ENCODE measurements around the gene INPP5D.

Gene INPP5D

GRCh38 chr2:233060980-233061590, 943 bp downstream of the INPP5D start:
- Histone ChIP-seq H3K9ac (ENCODE audit: low read depth, low read length) (peak overlapping the region; percentile 76), H3K4me2 (ENCODE audit: insufficient read depth, low read length) (peak overlapping the region; percentile 77), H3K27ac (ENCODE audit: low read length) (peak overlapping the region; percentile 85), H3K4me3 (ENCODE audit: low read depth in 1 of 2, low read length in 2 of 2) (peak overlapping the region; percentile 57 to 65; a peak in 3 of 4 replicates), H3K27me3 (ENCODE audit: insufficient read depth, low read length, poor library complexity) (no peaks in the 10 kb centered on the region), H3K4me1 (ENCODE audit: insufficient read depth, low read length) (peaks cover 42% of the 10 kb centered on the region), H3K79me2 (ENCODE audit: insufficient read depth, low read length) (peaks cover 47% of the 10 kb centered on the region), H3K9me3 (ENCODE audit: insufficient read depth, low read length, severe bottlenecking) (no peaks in the 10 kb centered on the region), H4K20me1 (ENCODE audit: insufficient read depth, low read length) (peaks cover 10% of the 10 kb centered on the region; the same call in 1 of the 2 replicates), H2AFZ (ENCODE audit: low read depth, low read length) (peak overlapping the region; percentile 97), H3K36me3 (ENCODE audit: insufficient read depth, low read length) (peaks cover 16% of the 10 kb centered on the region)
- TF ChIP-seq CTCF (IDR thresholded peaks at IDR 0.05; ENCODE audit: borderline replicate concordance, extremely low read depth, low read length, poor library complexity, severe bottlenecking) (no peak), EZH2 (IDR thresholded peaks at IDR 0.05; ENCODE audit: borderline replicate concordance, low read depth, low read length, severe bottlenecking) (no peak)
- DNase-seq, result peak; percentile 53
- peak; percentile 21 for ATAC-seq (ENCODE audit: insufficient read depth, low read depth)

GRCh38 chr2:233061591-233062450, 1.7 kb downstream of the INPP5D start:
- Histone ChIP-seq H3K4me3 (ENCODE audit: low read depth in 1 of 2, low read length in 2 of 2) (peak overlapping the region in 1 of 2 experiments; percentile 65; a peak in 2 of 4 replicates), H3K4me1 (ENCODE audit: insufficient read depth, low read length) (peaks cover 42% of the 10 kb centered on the region), H3K4me2 (ENCODE audit: insufficient read depth, low read length) (peak overlapping the region; percentile 77), H3K27me3 (ENCODE audit: insufficient read depth, low read length, poor library complexity) (no peaks in the 10 kb centered on the region), H3K9ac (ENCODE audit: low read depth, low read length) (peak overlapping the region; percentile 76), H2AFZ (ENCODE audit: low read depth, low read length) (no peak overlapping the region), H3K79me2 (ENCODE audit: insufficient read depth, low read length) (peaks cover 50% of the 10 kb centered on the region), H4K20me1 (ENCODE audit: insufficient read depth, low read length) (peaks cover 13% of the 10 kb centered on the region; the same call in 1 of the 2 replicates), H3K9me3 (ENCODE audit: insufficient read depth, low read length, severe bottlenecking) (no peaks in the 10 kb centered on the region), H3K36me3 (ENCODE audit: insufficient read depth, low read length) (peaks cover 19% of the 10 kb centered on the region), H3K27ac (ENCODE audit: low read length) (peak overlapping the region; percentile 85)
- TF ChIP-seq CTCF (IDR thresholded peaks at IDR 0.05; ENCODE audit: borderline replicate concordance, extremely low read depth, low read length, poor library complexity, severe bottlenecking) (no peak), EZH2 (IDR thresholded peaks at IDR 0.05; ENCODE audit: borderline replicate concordance, low read depth, low read length, severe bottlenecking) (no peak)
- ATAC-seq (ENCODE audit: insufficient read depth, low read depth), result no peak
- DNase-seq, result no peak

- H2AFZ ChIP-seq (ENCODE audit: low read depth, low read length), result no peak overlapping the region
- H3K27me3 ChIP-seq (ENCODE audit: insufficient read depth, low read length, poor library complexity), result no peaks in the 10 kb centered on the region
- no peak for TF ChIP-seq CTCF (IDR thresholded peaks at IDR 0.05; ENCODE audit: borderline replicate concordance, extremely low read depth, low read length, poor library complexity, severe bottlenecking)
- TF ChIP-seq EZH2 (IDR thresholded peaks at IDR 0.05; ENCODE audit: borderline replicate concordance, low read depth, low read length, severe bottlenecking), result no peak
- H3K79me2 ChIP-seq (ENCODE audit: insufficient read depth, low read length), result peaks cover 56% of the 10 kb centered on the region
- no peaks in the 10 kb centered on the region for H3K9me3 ChIP-seq (ENCODE audit: insufficient read depth, low read length, severe bottlenecking)
- H4K20me1 ChIP-seq (ENCODE audit: insufficient read depth, low read length), result peaks cover 13% of the 10 kb centered on the region; the same call in 1 of the 2 replicates
- ATAC-seq (ENCODE audit: insufficient read depth, low read depth) (no peak), DNase-seq (no peak)
- peaks cover 42% of the 10 kb centered on the region for H3K4me1 ChIP-seq (ENCODE audit: insufficient read depth, low read length)
- peaks cover 23% of the 10 kb centered on the region for H3K36me3 ChIP-seq (ENCODE audit: insufficient read depth, low read length)
- peak overlapping the region; percentile 77 for H3K4me2 ChIP-seq (ENCODE audit: insufficient read depth, low read length)
- H3K27ac ChIP-seq (ENCODE audit: low read length), result peak overlapping the region; percentile 85
- H3K9ac ChIP-seq (ENCODE audit: low read depth, low read length), result peak overlapping the region; percentile 76
- H3K4me3 ChIP-seq (ENCODE audit: low read depth in 1 of 2, low read length in 2 of 2), result peak overlapping the region in 1 of 2 experiments; percentile 65; a peak in 2 of 4 replicates
Measured at GRCh38 chr2:233062451-233062850, 2.3 kb downstream of the INPP5D start.
